Measurements from ENCODE around the gene ST8SIA4. TPM values are rescaled to one million over a fixed set of nuclear protein-coding genes. Genes with fewer than 3 reads are reported as not detected.

The ST8SIA4 gene
- total RNA-seq, 4 donors from 2014 or later: 1.1 to 27.2 (median 3.0) TPM

DNA sequence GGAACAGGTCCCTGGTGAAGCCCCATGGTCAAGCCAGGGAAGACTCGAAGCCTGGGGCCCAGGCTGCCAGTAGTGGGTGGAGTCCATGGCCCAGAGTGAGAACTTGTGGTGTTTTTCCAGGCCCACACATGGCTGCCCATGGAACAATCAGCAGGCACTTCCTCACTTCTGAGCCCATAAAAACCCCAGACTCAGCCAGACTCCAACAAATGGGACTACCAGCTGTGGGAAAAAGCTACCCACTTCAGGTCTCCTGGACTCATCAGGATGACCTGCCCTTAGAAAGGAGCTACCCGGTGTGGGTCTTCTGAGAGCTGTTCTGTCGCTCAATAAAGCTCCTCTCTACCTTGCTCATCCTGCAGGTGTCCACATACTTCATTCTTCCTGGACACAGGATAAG, 108.9 kb downstream of the ST8SIA4 start:
- no peaks in the 10 kb centered on the region for H3K27me3 ChIP-seq
- H3K9me3 ChIP-seq: peaks cover 0 to 9% (median 3%) of the 10 kb centered on the region in 4 donors
- no peaks in the 10 kb centered on the region for H3K4me1 ChIP-seq
- H3K4me3 ChIP-seq: no peak overlapping the region
- TF ChIP-seq, protein P1, sequence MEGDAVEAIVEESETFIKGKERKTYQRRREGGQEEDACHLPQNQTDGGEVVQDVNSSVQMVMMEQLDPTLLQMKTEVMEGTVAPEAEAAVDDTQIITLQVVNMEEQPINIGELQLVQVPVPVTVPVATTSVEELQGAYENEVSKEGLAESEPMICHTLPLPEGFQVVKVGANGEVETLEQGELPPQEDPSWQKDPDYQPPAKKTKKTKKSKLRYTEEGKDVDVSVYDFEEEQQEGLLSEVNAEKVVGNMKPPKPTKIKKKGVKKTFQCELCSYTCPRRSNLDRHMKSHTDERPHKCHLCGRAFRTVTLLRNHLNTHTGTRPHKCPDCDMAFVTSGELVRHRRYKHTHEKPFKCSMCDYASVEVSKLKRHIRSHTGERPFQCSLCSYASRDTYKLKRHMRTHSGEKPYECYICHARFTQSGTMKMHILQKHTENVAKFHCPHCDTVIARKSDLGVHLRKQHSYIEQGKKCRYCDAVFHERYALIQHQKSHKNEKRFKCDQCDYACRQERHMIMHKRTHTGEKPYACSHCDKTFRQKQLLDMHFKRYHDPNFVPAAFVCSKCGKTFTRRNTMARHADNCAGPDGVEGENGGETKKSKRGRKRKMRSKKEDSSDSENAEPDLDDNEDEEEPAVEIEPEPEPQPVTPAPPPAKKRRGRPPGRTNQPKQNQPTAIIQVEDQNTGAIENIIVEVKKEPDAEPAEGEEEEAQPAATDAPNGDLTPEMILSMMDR (IDR thresholded peaks at IDR 0.05): no peak
- TF ChIP-seq POLR2A (IDR thresholded peaks at IDR 0.05): no peak
- no peak for DNase-seq
- H3K27ac ChIP-seq: no peak overlapping the region
- no peaks in the 10 kb centered on the region for H3K36me3 ChIP-seq

DNA sequence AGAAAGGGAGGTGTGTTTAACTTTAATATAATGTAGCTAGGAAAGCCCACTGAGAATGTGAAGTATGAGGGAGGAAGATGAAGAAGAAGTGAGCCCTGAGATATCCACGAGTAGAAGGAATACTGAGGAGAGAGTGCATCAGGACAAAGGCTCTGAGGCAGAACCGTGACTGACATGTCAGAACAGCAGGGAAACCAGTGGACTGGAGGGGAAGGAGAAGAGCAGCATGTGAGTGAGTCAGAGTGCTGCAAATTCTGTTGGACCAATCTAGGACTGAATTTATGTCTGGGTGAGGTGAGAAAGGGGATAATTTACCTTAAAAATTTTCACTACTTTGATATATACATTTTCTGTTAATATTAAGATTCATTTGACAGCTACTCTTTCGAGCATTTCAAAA, 110.3 kb downstream of the ST8SIA4 start:
- no peak for DNase-seq
- Histone ChIP-seq H3K27me3 (no peaks in the 10 kb centered on the region), H3K27ac (no peak overlapping the region), H3K4me1 (no peaks in the 10 kb centered on the region), H3K36me3 (no peaks in the 10 kb centered on the region), H3K9me3 (peaks cover 0 to 9% (median 3%) of the 10 kb centered on the region in 4 donors), H3K4me3 (no peak overlapping the region)
- TF ChIP-seq, protein P1 (IDR thresholded peaks at IDR 0.05): no peak
- TF ChIP-seq POLR2A (IDR thresholded peaks at IDR 0.05): no peak

DNA sequence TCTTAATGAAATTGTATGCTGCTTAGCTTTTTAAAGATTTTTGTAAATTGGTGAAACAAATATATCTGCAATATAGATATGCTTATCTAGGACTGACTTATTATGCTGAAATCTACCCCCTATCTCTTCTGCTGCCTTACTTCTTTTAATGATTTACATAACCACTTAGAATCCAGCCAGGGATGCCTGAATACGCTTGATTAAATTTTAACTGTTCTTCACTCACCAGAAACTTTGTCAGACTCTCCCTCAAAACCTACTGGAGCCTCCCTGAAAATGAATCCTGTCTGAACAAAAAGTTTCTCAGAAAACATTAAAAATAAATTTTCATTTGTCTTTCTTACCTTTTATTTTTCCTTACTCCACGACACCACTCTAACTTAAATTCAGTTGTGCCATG, 111.7 kb downstream of the ST8SIA4 start:
- TF ChIP-seq, protein P1 (IDR thresholded peaks at IDR 0.05): no peak
- no peak for TF ChIP-seq POLR2A (IDR thresholded peaks at IDR 0.05)
- no peak overlapping the region for H3K4me3 ChIP-seq
- H3K27ac ChIP-seq: no peak overlapping the region
- DNase-seq: no peak
- no peaks in the 10 kb centered on the region for H3K4me1 ChIP-seq
- no peaks in the 10 kb centered on the region for H3K36me3 ChIP-seq
- no peaks in the 10 kb centered on the region for H3K27me3 ChIP-seq
- peaks cover 0 to 9% (median 3%) of the 10 kb centered on the region in 4 donors for H3K9me3 ChIP-seq

DNA sequence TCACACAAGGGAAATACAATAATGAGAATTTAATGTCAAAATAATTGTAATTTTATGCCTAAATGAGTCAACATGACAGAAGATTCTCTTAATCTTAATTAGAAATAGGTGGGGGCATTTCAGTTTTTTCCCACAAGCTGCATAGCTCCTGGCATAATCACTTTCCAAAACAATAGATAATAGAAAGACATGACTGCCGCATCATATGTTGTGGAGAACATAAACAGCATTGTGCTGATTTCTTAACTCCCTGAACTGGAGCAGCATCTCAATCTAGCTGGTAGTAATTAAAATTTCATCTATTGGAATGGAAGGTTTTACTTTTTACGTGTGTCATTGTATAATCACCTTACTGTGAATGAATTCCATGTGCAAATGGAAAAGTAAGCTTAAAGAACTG, 112.1 kb downstream of the ST8SIA4 start:
- Histone ChIP-seq H3K27ac (no peak overlapping the region), H3K9me3 (peaks cover 0 to 9% (median 3%) of the 10 kb centered on the region in 4 donors), H3K4me3 (no peak overlapping the region), H3K36me3 (no peaks in the 10 kb centered on the region), H3K4me1 (no peaks in the 10 kb centered on the region), H3K27me3 (no peaks in the 10 kb centered on the region)
- TF ChIP-seq, protein P1 (IDR thresholded peaks at IDR 0.05): no peak
- no peak for TF ChIP-seq POLR2A (IDR thresholded peaks at IDR 0.05)
- DNase-seq: no peak

DNA sequence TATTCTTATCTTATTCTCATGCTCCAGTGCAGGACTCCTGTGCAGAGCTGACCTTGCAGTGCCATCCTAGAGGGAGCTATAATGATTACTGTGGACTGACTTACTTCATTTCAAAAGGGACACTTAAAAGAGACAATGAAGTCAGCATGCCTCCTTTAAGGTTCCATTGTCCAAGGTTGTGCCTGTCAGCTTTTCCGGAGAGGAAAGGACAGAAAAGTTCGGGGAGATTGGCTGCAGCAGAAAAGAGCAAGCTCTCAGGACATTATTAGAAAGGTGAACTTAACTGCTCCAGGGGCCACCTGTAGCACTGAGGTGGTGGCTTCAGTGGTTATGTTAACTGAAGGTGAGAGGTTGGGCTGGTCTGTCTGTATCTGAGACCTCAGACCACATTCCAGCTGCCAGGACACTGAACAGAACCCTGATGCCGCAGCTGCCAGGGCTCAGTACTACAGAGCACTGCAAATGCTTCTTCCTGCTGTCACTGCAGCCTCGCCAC, 112.9 kb downstream of the ST8SIA4 start:
- Histone ChIP-seq H3K27ac (no peak overlapping the region), H3K4me1 (no peaks in the 10 kb centered on the region), H3K27me3 (no peaks in the 10 kb centered on the region), H3K4me3 (no peak overlapping the region), H3K9me3 (peaks cover 0 to 9% (median 3%) of the 10 kb centered on the region in 4 donors), H3K36me3 (no peaks in the 10 kb centered on the region)
- no peak for DNase-seq
- no peak for TF ChIP-seq POLR2A (IDR thresholded peaks at IDR 0.05)
- TF ChIP-seq, protein P1 (IDR thresholded peaks at IDR 0.05): no peak

DNA sequence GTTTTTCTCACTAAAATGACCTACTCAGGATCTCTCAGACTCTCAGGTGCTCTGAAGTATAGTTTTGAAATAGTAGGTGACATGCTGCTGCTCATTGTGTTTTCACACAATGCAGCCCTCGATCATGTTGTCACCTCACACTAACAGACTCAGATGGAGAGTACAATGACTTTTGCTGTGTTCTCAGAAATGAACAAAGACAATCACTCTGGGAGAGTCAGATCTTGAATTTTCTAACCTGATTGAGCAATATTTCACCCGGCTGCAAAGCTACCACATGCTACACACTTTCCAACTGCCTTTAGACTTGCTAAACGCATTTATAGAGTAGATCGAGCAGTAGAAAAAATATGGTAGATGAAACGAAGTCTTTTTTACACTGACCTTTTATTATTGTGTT, 113.4 kb downstream of the ST8SIA4 start:
- Histone ChIP-seq H3K4me3 (no peak overlapping the region), H3K9me3 (peaks cover 0 to 9% (median 3%) of the 10 kb centered on the region in 4 donors), H3K4me1 (no peaks in the 10 kb centered on the region), H3K27ac (no peak overlapping the region), H3K27me3 (no peaks in the 10 kb centered on the region), H3K36me3 (no peaks in the 10 kb centered on the region)
- DNase-seq: no peak
- TF ChIP-seq POLR2A (IDR thresholded peaks at IDR 0.05): no peak
- TF ChIP-seq, protein P1 (IDR thresholded peaks at IDR 0.05): no peak
